ENCODE data around the gene RBP4.

The RBP4 gene

GRCh38 chr10:93595378-93596161 lies 5.5 kb downstream of the RBP4 start:
- DNase-seq = no peak

- DNase-seq = no peak
Observed at GRCh38 chr10:93594518-93594917, 6.5 kb downstream of the RBP4 start.

- no peak for DNase-seq
Observed at GRCh38 chr10:93593749-93594148, 7.3 kb downstream of the RBP4 start.

GRCh38 chr10:93593254-93593653 lies 7.8 kb downstream of the RBP4 start:
- DNase-seq = no peak

- DNase-seq = no peak
Observed at GRCh38 chr10:93591065-93591808, 9.8 kb downstream of the RBP4 start.

- DNase-seq = no peak
Observed at GRCh38 chr10:93590638-93591037, 10.4 kb downstream of the RBP4 start.

- no peak for DNase-seq
Observed at GRCh38 chr10:93589648-93590562, 11.1 kb downstream of the RBP4 start.

GRCh38 chr10:93584445-93584844 lies 16.6 kb downstream of the RBP4 start:
- DNase-seq = no peak

GRCh38 chr10:93580828-93581227 lies 20.2 kb downstream of the RBP4 start:
- DNase-seq = no peak

- DNase-seq = no peak
Observed at GRCh38 chr10:93579985-93580711, 20.9 kb downstream of the RBP4 start.

- no peak for DNase-seq
Observed at GRCh38 chr10:93579089-93579488, 21.9 kb downstream of the RBP4 start.

GRCh38 chr10:93577565-93577964 lies 23.5 kb downstream of the RBP4 start:
- no peak for DNase-seq

GRCh38 chr10:93576888-93577287 lies 24.1 kb downstream of the RBP4 start:
- no peak for DNase-seq

GRCh38 chr10:93573924-93574323 lies 27.1 kb downstream of the RBP4 start:
- no peak for DNase-seq

- DNase-seq = no peak
Observed at GRCh38 chr10:93573051-93573909, 27.8 kb downstream of the RBP4 start.

GRCh38 chr10:93572606-93573005 lies 28.4 kb downstream of the RBP4 start:
- no peak for DNase-seq

- no peak for DNase-seq
Observed at GRCh38 chr10:93570383-93570782, 30.7 kb downstream of the RBP4 start.

GRCh38 chr10:93568105-93568390 lies 33.0 kb downstream of the RBP4 start:
- no peak for DNase-seq

- DNase-seq = no peak
Observed at GRCh38 chr10:93567277-93568104, 33.5 kb downstream of the RBP4 start.

- no peak for DNase-seq
Observed at GRCh38 chr10:93566435-93567276, 34.4 kb downstream of the RBP4 start, which contains the start of gene FFAR4. Gene FFAR4, plus strand, starts transcription at chr10:93566665. Its CDS starts 56 bp downstream, at chr10:93566721.

Data from CD4-positive, alpha-beta T cell treated with Interleukin-6 for 4 hours (primary cell).